GM18909 (cell line): ENCODE results near the gene NHSL2.
A peak's percentile ranks its signal among the peaks of the same experiment; 100 is the strongest.

Source experiments
- ATAC-seq: cut with Tn5 transposase; IDR thresholded peaks from one replicate; pipeline ENCODE4 v1.9.1; 2021; ENCODE audit warnings: mild to moderate bottlenecking; ENCODE audit not compliant: unreplicated experiment, poor library complexity

The NHSL2 gene

DNA sequence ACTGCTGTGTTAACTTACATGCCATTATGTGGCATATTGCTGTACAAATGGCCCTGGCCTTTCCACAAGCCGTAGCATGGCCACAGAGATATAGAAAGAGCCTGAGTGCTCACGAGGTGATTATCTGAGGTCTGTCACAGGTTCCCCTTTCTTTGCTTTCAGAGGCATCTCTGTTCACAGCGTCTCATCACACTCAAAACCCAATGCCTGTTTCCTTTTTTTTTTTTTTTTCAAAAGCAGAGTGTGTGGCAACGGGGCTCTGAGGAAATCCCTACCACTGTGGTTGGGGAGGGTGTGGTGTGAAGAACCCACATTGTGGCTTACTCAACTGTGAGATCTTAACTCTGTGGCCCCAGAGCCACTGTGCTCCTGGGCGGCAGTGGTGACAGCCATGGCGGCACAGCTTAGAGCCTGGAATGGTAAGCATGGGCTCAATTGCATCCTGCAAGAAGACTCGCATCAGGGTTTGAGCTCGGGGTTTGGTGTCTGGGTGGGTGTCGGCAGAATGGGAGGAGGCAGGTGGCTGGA, 190.2 kb downstream of the NHSL2 start:
- peak; percentile 79 for ATAC-seq

DNA sequence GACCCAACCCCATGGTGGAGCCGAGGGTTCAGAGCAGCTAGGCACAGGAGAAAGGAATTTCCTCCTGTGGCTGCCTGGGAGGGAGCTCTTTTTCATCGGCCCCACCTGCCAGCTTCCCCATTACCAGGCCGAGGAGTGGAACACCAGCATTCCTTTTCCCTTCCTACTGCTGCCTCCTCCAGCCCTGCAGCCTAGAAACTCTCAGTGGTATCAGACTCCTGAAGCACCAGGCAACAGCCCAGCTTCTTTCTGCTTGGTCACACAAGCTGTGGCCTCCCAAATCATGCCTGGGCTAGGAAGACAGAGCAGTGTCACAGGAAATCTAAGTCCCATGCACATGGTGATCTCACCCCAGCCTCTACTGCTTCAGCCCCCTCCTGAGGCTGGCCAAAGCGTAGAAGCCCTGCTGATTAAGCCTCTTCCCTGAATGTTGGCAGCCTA, 191.0 kb downstream of the NHSL2 start:
- no peak for ATAC-seq

DNA sequence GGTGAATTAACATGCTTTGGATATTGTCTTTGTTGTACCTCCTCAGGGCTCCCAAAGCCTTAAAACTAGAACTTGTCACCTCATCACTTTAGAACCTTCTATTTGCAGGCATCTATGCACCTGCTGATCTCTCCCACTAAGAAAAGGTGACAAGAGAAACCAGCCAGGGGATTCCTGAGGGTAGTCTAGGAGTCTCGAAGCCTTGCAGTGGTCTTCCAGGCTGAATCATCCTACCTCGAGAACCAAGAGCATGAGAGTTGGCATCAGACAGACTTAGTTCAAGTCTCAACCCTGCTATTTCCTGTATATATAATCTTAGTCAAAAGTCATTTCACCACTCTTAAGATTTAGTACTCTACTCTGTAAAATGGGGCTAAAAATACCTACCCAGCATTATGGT, 191.5 kb downstream of the NHSL2 start:
- no peak for ATAC-seq

DNA sequence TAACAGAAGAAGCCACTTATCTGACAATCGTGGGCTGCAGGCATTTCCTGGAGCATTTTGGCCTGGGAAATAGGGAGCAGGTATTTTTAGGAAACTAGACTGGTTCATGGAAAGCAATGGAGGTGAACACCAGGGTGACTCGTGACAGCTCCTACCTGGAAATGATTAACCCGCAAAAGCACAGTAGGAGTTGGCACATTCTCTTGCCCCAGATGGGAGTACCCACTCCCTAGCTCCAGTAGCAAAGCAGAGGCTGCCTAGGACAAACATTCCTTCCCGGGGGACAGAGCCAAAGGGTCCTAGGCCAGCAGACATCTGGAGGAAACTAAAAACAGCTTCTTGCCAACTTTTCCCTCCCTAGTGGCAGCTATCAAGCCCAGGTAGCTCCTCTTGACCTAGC, 192.1 kb downstream of the NHSL2 start:
- no peak for ATAC-seq

DNA sequence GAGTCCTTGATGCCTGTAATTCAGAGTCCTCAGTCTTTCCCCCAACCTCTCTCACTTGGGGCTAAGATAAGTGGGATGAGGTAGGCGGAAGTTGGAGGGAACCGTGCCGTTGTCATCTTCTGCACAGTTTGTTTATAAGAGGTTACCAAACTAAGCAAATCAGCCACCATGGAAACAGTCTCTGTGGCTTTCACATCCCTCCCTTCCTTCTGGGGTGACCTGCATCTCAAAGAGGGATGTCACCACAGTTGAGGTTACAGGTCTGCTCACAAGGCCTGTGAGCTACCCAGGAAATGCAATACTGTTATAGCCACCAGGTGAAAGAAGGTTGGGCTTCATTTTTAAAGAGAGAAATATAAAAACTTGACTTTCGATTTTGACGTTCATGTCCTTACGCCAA, 194.8 kb downstream of the NHSL2 start:
- ATAC-seq: peak; percentile 59

DNA sequence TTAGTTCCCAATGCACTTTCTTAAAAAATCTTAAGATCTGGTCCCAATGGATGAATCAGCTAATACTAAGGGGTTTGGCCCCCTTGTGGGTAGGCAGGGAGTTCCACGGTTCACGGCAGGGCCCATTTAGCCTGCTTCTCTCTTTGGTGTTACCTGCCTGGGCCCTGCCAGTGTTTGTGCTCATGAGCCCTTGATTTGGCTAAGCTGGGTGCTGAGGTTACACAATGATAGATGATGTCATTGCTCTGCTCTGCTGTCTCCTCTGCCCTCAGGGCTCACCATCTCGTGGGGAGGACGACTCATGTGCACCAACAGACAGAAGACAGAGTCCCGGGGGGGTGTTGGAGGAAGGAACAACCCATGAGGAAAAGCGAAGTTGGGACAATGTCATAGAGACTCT, 196.7 kb downstream of the NHSL2 start:
- no peak for ATAC-seq

DNA sequence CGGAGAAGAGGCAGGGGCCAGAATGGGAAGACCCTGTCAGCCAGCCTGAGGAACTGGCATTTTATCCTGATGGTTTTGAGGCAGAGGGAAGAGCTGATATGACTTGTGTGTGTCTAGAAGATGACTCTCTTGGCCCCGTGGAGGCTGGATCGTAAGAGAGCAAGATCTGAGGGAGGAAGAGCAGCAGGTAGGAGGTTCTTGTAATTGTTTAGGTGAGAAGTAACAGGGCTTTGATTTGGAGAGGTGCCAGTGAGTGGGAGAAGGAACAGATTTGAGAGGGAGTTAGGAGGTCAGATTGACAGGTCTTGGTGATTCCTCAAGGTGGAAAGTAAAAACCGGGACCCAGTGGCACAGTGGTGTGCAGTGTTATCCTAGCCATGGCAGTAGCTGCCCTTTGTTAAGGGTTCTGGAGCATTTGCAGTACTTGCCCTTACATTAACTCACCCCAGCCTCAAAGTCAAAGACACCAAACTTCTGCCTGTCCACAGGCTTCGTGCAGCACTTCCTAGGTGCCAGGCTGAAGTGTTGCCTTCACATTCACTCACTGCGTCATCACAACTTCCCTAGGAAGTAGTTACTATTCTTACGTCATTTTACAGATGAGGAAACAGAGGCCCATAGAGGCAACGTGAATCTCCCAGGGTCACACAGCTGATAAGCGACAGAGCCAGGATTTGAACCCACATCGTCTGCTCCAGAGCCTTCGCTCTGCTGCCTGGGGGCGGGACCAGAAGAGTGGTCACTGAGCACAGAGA, 197.4 kb downstream of the NHSL2 start:
- ATAC-seq: no peak

DNA sequence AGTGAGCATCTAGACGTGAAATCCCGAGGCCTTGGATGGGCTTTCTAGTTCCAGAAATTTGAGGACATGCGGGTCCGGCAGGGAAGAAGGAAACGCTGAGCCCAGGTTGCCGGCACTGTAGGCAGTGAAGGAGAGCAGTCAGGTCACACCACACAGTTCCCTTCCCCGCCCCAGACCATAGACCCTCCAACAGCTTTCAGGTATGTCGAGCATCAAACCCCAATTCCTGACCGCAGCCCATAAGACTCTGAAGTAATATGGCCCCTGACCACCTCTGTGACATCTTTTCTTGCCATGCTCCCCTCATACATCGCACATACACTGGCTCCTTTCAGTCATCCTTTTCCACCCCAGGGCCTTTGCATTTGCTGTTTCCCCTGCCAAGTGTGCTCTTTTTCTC, 198.0 kb downstream of the NHSL2 start:
- no peak for ATAC-seq

DNA sequence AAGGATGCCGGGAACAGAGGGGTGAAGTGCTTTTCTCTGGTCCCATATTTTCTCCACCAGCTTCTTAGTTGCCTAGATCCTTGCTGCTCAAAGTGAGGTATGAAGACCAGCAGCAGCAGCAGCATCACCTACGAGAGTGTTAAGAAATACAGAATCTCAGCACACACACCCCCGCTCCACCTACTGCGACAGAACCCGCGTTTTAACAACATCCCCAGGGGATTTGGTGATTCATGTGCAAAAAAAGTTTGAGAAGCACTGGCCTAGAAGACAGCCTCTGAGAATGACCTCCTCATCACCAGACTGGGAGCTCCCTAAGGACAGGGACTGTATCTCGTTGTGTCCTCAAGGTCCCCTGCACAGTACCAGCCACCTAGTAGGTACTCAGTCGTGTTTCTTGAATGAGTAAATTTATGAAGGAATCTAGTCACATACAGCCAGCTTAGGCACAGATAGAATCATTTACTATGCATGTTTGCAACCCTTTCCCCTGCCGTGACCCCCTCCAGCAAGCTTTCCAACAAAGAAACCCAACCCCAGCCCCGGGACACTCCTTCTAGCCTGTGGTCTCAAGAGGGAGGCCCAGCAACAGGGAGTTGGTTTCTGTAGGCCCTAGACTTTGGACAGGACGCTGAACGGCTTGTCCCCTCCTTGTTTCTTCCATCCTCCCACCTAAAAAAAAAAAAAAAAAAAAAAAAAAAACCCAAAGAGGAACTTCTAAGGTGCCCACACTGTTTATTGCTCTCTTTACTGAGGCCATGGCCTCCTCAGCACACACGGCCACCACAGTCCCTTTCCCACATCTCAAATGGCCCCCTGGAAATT, 199.6 kb downstream of the NHSL2 start:
- no peak for ATAC-seq

DNA sequence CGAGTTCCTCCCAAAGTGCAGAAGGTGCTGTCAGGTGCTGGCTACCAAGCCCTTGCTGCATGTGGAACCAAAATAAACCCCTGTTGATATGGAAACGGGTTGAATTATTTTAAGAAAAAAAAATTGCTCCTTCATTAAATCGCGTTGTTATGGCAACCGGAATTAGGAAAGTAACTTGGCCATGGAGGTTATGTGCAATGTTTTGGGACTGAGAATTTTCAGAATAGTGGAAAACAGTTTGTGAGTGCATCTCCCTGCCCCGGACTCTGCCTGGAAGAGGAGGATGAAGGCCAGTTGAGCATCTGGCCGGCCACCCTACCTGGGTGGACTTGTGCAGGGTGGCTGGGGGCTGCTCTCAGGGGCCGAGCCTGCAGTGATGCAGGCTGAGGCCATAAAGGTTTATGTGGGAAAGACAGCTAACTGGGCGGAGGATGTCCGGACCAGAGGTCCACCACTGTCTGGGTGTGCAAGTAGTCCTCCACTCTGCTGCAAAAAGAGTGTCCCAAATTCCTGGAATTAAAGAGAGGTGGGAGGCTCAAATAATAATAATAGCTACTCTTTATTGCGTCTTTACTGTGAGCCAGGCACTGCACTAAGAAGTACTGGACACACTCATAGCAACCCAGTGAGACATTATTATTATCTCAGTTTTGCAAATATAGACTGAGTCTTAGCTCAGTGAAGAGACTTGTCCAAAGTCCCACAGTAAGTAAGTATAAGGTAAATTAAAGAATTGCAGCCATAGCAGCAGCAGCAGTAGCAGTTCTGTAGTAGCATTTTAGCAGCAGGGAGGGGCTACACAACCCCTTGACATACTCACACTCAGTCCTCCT, 200.4 kb downstream of the NHSL2 start:
- ATAC-seq: no peak

DNA sequence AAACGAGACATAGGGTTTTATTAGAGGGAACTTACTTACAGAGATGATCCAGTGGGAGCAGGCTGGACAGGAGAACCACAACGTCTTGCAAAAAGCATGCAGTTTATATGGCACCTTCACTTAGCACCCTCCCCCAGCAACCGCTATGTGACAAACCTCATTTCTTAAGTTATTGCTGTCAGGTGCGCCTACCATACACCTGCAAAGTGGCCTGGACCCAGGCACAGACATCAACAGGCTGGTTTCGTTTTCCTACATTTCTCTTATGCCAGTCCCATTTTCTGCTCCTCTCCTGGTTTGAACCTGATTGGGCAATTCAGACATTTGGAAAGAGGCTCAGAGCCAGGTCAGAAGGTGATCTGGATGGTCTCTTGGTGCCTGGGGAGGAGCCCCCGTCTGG, 202.8 kb downstream of the NHSL2 start:
- no peak for ATAC-seq

DNA sequence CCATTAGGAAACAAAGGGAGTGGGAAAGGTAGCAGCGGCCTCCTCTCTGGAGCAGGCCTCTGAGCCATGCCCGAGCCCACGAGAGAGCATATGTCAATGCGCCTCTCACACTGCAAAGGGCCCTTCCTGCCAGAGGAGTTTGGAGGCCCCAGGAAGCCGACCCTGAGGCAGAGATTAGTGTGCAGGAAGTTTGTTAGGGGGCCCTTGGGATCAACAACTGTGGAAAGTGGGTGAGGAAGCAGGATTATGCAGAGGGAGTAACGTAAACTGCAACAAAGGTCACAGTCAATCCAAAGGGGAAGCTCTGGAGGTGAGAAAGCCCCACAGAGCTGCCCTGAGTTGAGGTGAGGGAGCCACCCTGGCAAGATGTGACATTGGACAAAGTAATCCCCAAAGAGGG, 203.7 kb downstream of the NHSL2 start:
- ATAC-seq: no peak

DNA sequence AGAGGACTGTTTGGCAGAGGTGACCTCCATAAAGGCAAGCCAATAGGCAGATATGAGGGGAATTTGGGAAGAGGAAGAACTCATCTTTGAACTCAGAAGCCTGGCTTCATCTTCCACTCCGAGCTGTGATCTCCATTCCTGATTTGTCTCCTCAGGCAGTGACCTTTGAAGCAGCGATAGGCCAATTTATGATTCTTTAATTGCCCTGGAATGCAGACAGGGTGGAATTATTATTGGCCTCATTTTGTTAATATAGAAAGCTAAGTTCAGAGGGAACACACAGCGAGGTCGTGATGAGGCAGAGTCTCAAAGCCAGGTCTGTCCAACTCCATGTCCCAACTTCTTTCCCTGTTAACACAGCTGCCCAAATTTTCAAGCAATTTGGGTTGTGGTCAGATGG, 204.2 kb downstream of the NHSL2 start:
- ATAC-seq: no peak

DNA sequence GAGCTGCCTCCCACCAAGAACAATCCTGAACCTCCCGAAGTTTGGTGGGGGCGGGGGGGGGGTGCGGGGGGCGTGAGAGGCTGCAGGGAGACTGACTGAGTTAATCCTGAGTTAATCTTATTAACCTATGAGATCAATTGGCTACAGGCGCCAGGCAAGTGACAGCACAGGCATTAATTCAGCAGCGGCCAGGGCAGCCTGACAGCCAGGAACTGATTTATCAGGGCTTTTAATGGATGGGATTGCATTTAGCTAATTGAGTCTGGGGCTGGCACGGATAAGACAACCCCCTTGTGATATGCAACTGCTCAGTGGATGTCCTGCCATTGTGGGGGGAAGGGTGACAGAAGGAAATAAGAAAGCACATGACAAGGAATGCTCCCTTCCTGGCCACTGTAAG, 204.7 kb downstream of the NHSL2 start:
- no peak for ATAC-seq

DNA sequence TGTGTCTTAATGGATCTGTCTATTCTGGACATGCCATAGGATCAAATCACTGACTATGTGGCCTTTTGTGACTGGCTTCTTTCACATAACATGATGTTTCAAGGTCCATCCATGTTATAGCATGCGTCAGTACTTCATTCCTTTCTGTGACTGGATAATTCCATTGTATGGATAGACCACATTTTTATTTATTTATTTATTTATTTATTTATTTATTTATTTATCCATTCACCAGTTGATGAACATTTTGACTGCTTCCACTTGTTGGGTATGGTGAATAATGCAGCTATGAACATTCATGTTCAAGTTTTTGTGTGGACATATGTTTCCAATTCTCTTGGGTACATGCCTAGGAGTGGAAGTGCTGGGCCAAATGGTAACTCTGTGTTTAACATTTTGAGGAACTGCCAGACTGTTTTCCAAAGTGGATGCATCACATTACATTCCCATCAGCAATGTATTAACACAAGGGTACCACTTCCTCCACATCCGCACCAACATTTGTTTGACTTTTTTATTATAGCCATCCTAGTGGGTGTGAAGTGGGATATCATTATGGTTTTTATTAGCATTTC, 207.1 kb downstream of the NHSL2 start:
- ATAC-seq: no peak

DNA sequence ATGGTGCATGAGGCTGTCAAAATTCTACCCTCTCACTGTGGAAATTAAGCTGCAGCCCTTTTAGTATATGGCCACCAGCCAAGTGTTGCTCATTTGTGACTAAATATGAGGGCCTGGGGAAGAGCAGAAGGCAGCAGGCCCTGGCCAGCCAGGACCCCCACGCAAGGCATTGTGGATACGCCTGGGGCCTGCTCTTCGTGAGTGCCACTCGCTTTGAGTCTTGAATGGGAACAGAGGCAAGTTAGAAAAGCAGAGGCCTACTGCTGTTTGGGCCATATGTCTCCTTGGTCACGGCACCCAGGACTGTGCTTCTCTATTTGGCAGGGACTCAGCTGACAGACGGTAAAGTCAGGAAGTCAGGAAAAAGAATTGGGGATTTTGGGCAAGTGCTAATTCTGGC, 210.2 kb downstream of the NHSL2 start:
- ATAC-seq: no peak

DNA sequence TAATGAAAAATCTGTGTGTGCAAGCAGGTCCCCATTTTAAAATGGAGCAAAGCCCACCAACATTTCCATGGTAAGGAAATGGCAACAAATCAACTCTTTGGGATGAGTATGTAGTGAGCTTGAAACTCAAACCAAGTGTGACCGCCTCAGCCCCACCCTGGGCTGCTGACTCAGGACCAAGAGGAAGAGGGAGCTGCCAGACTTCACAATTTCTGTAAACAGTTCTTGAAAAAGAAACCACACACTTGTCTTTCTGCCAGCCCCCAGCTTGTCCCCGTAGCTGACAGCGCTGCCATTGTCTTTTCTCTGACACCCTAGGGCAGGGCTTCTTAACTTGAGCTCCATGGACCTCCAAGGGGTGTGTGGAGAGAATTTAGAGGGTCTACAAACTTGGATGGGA, 210.7 kb downstream of the NHSL2 start:
- peak; percentile 45 for ATAC-seq

DNA sequence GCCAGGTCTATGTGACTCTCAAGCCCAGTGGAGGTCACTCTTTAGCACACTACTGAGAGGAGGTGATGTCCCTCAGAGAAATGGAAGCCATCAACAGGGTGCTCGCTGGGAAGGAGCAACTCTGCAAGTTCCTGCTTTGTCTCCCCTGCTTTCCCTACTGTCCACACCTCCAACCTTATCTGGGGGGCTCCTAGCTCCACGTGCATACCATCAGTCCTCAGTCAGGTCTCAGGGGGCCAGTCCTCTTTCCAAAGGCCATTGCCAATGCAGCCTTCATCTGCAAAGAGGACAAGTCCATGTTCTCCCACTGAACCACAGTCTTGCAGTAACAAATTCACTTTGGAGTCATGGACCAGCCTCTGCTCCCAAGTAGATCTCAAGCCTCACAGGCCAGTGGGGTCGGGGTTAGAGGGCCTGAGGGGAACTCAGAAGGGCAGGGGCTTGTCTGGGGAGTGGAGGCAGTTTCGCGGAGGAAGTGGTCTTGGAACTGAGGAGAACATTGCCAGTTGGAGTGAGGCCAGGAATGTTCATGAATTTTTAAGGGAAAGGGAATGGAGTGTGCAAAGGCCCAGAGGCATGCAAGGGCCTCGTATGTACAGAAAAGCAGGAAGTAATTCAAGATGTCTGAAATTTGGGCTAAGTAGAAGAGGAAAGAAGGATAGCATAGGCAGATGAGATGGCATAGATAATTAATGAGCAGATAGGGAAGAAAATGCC, 212.1 kb downstream of the NHSL2 start:
- ATAC-seq: no peak

DNA sequence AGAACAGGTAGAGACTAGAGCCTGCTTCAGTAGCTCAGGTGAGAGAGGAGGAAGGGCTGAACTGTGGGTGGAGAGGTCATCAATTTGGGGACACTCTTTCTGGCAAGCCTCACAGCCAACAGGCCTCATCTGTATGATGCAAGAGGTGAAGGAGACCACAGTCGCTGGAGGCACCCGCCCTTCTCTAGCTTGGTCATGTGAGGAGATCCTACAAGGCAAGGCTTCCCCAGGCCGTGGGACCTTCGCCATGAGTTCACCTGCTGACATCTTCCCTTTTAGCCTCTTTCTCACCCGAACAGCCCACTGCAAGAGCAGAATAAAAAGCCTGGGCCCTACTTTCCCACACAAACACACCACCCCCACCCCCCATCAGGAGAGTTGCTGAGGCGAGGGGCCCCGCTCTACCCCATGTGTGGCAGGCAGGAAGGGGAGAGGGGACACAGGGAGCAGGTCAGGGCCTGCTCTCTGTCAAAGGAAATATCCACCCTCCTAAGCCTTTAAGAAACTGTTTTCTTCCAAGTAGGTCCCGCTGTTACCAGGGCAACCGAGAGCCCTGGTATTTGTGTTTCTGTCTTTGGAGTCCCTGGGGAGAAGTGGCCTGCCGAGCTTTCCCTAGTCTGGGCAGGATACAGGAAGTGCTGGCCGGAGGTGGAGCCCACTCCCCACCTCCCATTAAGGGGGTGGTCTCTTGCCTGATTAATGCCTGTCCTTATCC, 213.0 kb downstream of the NHSL2 start:
- ATAC-seq: no peak
